ENCODE measurements around the gene CEP164. TPM values are rescaled to one million over a fixed set of nuclear protein-coding genes. Genes with fewer than 3 reads are reported as not detected.

CEP164 gene
- polyA plus RNA-seq, 1 donor from 2014 or later: 27.4 TPM

DNA sequence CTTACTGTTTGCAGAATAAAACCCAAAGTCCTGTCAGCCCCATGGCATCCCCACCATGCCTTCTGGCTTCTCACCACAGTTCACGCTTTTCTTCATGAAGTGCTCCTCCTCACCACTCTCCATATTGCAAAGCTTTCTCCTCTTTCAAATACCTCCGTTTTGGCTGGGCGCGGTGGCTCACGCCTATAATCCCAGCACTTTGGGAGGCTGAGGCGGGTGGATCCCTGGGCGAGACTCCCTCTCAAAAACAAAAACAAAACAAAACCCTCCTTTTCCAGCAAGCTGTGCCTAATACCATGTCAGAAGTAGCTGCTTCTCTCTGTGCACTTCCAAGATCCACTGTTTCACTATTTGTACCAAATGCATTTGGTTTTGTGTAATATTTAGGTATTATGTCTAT, 18.3 kb upstream of the CEP164 start:
- Histone ChIP-seq H3K9me3 (ENCODE audit: low read length) (no peaks in the 10 kb centered on the region), H3K36me3 (ENCODE audit: insufficient read depth, low read length) (no peaks in the 10 kb centered on the region), H3K9me2 (ENCODE audit: insufficient read depth, low read length) (no peaks in the 10 kb centered on the region), H3K79me2 (replicated peaks; ENCODE audit: insufficient read depth, low read length) (no peaks in the 10 kb centered on the region), H3K27ac (ENCODE audit: low read length) (no peak overlapping the region), H3K9ac (ENCODE audit: low read length) (no peak overlapping the region), H3F3A (ENCODE audit: insufficient read depth, low read length, poor library complexity, severe bottlenecking) (no peaks in the 10 kb centered on the region), H3K27me3 (ENCODE audit: insufficient read depth, low read depth, low read length) (no peaks in the 10 kb centered on the region), H2AFZ (ENCODE audit: low read depth, low read length) (no peak overlapping the region), H3K4me3 (ENCODE audit: low read length) (no peak overlapping the region), H4K20me1 (ENCODE audit: insufficient read depth) (no peaks in the 10 kb centered on the region), H3K4me2 (ENCODE audit: low read length) (no peak overlapping the region)
- TF ChIP-seq POLR2AphosphoS5 (IDR thresholded peaks at IDR 0.05): no peak
- TF ChIP-seq, protein P1, sequence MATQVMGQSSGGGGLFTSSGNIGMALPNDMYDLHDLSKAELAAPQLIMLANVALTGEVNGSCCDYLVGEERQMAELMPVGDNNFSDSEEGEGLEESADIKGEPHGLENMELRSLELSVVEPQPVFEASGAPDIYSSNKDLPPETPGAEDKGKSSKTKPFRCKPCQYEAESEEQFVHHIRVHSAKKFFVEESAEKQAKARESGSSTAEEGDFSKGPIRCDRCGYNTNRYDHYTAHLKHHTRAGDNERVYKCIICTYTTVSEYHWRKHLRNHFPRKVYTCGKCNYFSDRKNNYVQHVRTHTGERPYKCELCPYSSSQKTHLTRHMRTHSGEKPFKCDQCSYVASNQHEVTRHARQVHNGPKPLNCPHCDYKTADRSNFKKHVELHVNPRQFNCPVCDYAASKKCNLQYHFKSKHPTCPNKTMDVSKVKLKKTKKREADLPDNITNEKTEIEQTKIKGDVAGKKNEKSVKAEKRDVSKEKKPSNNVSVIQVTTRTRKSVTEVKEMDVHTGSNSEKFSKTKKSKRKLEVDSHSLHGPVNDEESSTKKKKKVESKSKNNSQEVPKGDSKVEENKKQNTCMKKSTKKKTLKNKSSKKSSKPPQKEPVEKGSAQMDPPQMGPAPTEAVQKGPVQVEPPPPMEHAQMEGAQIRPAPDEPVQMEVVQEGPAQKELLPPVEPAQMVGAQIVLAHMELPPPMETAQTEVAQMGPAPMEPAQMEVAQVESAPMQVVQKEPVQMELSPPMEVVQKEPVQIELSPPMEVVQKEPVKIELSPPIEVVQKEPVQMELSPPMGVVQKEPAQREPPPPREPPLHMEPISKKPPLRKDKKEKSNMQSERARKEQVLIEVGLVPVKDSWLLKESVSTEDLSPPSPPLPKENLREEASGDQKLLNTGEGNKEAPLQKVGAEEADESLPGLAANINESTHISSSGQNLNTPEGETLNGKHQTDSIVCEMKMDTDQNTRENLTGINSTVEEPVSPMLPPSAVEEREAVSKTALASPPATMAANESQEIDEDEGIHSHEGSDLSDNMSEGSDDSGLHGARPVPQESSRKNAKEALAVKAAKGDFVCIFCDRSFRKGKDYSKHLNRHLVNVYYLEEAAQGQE (IDR thresholded peaks at IDR 0.05; ENCODE audit: borderline replicate concordance): no peak
- no peak for TF ChIP-seq EZH2 (IDR thresholded peaks at IDR 0.05; ENCODE audit: borderline replicate concordance, insufficient read depth, low read length, poor library complexity, severe bottlenecking)
- TF ChIP-seq, protein P2, sequence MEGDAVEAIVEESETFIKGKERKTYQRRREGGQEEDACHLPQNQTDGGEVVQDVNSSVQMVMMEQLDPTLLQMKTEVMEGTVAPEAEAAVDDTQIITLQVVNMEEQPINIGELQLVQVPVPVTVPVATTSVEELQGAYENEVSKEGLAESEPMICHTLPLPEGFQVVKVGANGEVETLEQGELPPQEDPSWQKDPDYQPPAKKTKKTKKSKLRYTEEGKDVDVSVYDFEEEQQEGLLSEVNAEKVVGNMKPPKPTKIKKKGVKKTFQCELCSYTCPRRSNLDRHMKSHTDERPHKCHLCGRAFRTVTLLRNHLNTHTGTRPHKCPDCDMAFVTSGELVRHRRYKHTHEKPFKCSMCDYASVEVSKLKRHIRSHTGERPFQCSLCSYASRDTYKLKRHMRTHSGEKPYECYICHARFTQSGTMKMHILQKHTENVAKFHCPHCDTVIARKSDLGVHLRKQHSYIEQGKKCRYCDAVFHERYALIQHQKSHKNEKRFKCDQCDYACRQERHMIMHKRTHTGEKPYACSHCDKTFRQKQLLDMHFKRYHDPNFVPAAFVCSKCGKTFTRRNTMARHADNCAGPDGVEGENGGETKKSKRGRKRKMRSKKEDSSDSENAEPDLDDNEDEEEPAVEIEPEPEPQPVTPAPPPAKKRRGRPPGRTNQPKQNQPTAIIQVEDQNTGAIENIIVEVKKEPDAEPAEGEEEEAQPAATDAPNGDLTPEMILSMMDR (IDR thresholded peaks at IDR 0.05; ENCODE audit: poor library complexity, severe bottlenecking): no peak
- TF ChIP-seq MXI1 (conservative IDR thresholded peaks at IDR 0.05; ENCODE audit: poor library complexity, severe bottlenecking): no peak
- TF ChIP-seq SMC3 (conservative IDR thresholded peaks at IDR 0.05; ENCODE audit: poor library complexity): no peak

DNA sequence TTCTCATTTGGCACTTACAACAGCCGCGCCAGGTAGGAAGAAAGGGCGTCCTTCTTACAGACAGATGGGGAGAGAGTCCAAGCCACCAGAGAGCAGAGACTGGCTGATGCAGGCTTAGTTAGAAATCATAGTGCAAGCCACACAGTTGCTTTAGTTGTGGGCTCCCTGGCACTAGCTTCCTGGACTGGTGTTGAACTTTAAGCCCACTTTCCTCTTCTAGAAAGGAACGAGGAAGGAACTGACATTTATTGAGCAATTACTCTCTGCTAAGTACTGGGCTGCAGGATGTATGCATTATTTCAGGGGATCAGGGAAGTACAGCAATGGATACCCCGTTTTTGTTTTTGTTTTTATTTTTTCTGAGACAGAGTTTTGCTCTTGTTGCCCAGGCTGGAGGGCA, 14.6 kb upstream of the CEP164 start:
- no peaks in the 10 kb centered on the region for H3K9me2 ChIP-seq (ENCODE audit: insufficient read depth, low read length)
- H3K79me2 ChIP-seq (replicated peaks; ENCODE audit: insufficient read depth, low read length): no peaks in the 10 kb centered on the region
- H2AFZ ChIP-seq (ENCODE audit: low read depth, low read length): no peak overlapping the region
- H3K4me2 ChIP-seq (ENCODE audit: low read length): no peak overlapping the region
- H3F3A ChIP-seq (ENCODE audit: insufficient read depth, low read length, poor library complexity, severe bottlenecking): no peaks in the 10 kb centered on the region
- H3K9me3 ChIP-seq (ENCODE audit: low read length): no peaks in the 10 kb centered on the region
- H3K27ac ChIP-seq (ENCODE audit: low read length): no peak overlapping the region
- no peak overlapping the region for H3K9ac ChIP-seq (ENCODE audit: low read length)
- no peaks in the 10 kb centered on the region for H3K27me3 ChIP-seq (ENCODE audit: insufficient read depth, low read depth, low read length)
- no peak overlapping the region for H3K4me3 ChIP-seq (ENCODE audit: low read length)
- no peaks in the 10 kb centered on the region for H3K36me3 ChIP-seq (ENCODE audit: insufficient read depth, low read length)
- H4K20me1 ChIP-seq (ENCODE audit: insufficient read depth): no peaks in the 10 kb centered on the region
- TF ChIP-seq EZH2 (IDR thresholded peaks at IDR 0.05; ENCODE audit: borderline replicate concordance, insufficient read depth, low read length, poor library complexity, severe bottlenecking) (no peak), EP300 (conservative IDR thresholded peaks at IDR 0.05; ENCODE audit: poor library complexity, severe bottlenecking) (no peak), SMC3 (conservative IDR thresholded peaks at IDR 0.05; ENCODE audit: poor library complexity) (no peak), TAF1 (IDR thresholded peaks at IDR 0.05; ENCODE audit: low read depth) (no peak), RAD21 (conservative IDR thresholded peaks at IDR 0.05) (no peak), POLR2AphosphoS5 (IDR thresholded peaks at IDR 0.05) (no peak), MXI1 (conservative IDR thresholded peaks at IDR 0.05; ENCODE audit: poor library complexity, severe bottlenecking) (no peak)
- TF ChIP-seq, protein P2 (IDR thresholded peaks at IDR 0.05; ENCODE audit: poor library complexity, severe bottlenecking): no peak
- TF ChIP-seq, protein P1 (IDR thresholded peaks at IDR 0.05; ENCODE audit: borderline replicate concordance): no peak
